Measurements from ENCODE around the gene GUCD1.

DNA sequence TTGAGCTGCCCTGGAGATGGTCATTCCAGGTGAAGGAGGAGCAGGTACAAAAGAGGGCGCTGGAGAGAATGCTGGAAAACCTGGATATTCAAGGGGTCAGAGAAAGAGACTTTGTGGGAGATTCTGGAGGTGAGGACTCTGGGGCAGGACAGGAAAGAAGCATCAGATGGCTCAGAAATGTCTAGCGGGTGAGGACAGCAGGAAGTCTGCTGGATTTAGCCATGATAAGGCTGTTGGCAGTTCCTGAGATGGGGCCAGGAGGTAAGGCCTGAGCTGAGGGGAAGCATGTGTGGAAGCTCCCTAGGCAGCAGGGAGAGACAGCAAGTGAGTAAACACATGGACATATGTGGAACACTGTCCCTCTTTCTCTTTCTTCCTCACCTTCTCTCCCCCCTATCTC, 58.3 kb downstream of the GUCD1 start:
- no peak for TF ChIP-seq CHD2 (IDR thresholded peaks at IDR 0.05; ENCODE audit: low read length, partially characterized antibody)
- TF ChIP-seq, protein P1, sequence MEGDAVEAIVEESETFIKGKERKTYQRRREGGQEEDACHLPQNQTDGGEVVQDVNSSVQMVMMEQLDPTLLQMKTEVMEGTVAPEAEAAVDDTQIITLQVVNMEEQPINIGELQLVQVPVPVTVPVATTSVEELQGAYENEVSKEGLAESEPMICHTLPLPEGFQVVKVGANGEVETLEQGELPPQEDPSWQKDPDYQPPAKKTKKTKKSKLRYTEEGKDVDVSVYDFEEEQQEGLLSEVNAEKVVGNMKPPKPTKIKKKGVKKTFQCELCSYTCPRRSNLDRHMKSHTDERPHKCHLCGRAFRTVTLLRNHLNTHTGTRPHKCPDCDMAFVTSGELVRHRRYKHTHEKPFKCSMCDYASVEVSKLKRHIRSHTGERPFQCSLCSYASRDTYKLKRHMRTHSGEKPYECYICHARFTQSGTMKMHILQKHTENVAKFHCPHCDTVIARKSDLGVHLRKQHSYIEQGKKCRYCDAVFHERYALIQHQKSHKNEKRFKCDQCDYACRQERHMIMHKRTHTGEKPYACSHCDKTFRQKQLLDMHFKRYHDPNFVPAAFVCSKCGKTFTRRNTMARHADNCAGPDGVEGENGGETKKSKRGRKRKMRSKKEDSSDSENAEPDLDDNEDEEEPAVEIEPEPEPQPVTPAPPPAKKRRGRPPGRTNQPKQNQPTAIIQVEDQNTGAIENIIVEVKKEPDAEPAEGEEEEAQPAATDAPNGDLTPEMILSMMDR (IDR thresholded peaks at IDR 0.05), result no peak
- TF ChIP-seq CHD4 (IDR thresholded peaks at IDR 0.05; ENCODE audit: borderline replicate concordance), result no peak
- TF ChIP-seq POLR2A (IDR thresholded peaks at IDR 0.05; ENCODE audit: low read length), result no peak
- no peak for TF ChIP-seq RAD21 (conservative IDR thresholded peaks at IDR 0.05 in 1 of 2, IDR thresholded peaks at IDR 0.05 in 1 of 2)
- no peak for TF ChIP-seq CEBPB (IDR thresholded peaks at IDR 0.05)
- no peak for TF ChIP-seq EP300 (IDR thresholded peaks at IDR 0.05)
- TF ChIP-seq, protein P2, sequence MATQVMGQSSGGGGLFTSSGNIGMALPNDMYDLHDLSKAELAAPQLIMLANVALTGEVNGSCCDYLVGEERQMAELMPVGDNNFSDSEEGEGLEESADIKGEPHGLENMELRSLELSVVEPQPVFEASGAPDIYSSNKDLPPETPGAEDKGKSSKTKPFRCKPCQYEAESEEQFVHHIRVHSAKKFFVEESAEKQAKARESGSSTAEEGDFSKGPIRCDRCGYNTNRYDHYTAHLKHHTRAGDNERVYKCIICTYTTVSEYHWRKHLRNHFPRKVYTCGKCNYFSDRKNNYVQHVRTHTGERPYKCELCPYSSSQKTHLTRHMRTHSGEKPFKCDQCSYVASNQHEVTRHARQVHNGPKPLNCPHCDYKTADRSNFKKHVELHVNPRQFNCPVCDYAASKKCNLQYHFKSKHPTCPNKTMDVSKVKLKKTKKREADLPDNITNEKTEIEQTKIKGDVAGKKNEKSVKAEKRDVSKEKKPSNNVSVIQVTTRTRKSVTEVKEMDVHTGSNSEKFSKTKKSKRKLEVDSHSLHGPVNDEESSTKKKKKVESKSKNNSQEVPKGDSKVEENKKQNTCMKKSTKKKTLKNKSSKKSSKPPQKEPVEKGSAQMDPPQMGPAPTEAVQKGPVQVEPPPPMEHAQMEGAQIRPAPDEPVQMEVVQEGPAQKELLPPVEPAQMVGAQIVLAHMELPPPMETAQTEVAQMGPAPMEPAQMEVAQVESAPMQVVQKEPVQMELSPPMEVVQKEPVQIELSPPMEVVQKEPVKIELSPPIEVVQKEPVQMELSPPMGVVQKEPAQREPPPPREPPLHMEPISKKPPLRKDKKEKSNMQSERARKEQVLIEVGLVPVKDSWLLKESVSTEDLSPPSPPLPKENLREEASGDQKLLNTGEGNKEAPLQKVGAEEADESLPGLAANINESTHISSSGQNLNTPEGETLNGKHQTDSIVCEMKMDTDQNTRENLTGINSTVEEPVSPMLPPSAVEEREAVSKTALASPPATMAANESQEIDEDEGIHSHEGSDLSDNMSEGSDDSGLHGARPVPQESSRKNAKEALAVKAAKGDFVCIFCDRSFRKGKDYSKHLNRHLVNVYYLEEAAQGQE (IDR thresholded peaks at IDR 0.05), result no peak
- TF ChIP-seq RNF2 (IDR thresholded peaks at IDR 0.05; ENCODE audit: borderline replicate concordance, low read depth), result no peak
